HCT116 (cell line): ENCODE data around the gene IGSF11. TPM values are rescaled to one million over a fixed set of nuclear protein-coding genes. Genes with fewer than 3 reads are reported as not detected.

Experiments used
- ATAC-seq: fragments of 200-7000 bp; cut with Tn5 transposase; 2 replicates; pipeline ENCODE4 v1.9.1; 2020; ENCODE audit warnings: mild to moderate bottlenecking, moderate library complexity
- BruUV-seq: library from RNA; stranded (reverse); fragments of 400-500 nt; replicated peaks from 2 replicates; lab custom pipeline; 2021; lab: Mats Ljungman, UMichigan
- CTCF ChIA-PET: fragments of 300-600 bp; sonication (Branson Sonifier 250); formaldehyde crosslinking; loops from one replicate; lab custom pipeline; 2021; ENCODE audit warnings: antibody characterized with exemption; lab: Charles Lee
- POLR2A ChIA-PET: fragments of 300-600, 350-600 bp; sonication (Branson Sonifier 250); formaldehyde crosslinking; loops from one replicate; lab custom pipeline; 2021; ENCODE audit warnings: antibody characterized with exemption; lab: Charles Lee
- RAD21 ChIA-PET, 2 experiments: fragments of 300-600 bp; sonication (Branson Sonifier 250); formaldehyde crosslinking; loops; one replicate each; lab custom pipeline; 2023; ENCODE audit warnings: low total read pairs in 2 of 2; ENCODE audit not compliant: uncharacterized antibody in 2 of 2, unreplicated experiment in 2 of 2, low non-redundant PET in 1 of 2; lab: Charles Lee
- DNase-seq: peaks from one replicate; pipeline ENCODE4 v3.0.0-alpha.2; 2010; ENCODE audit warnings: low read depth, low spot score
- H2AFZ ChIP-seq: fragments of 200-600 bp; shearing (Covaris generic), sonication (generic); 2 replicates; pipeline ENCODE4 v1.6.1; 2017; ENCODE audit warnings: low read depth, mixed run types, mixed read lengths, antibody characterized with exemption, low read length; ENCODE audit not compliant: poor library complexity, severe bottlenecking
- H3K27ac ChIP-seq: 2 replicates; pipeline ENCODE4 v1.5.1; 2012; ENCODE audit warnings: low read depth, low read length
- H3K27me3 ChIP-seq: fragments of 200-600 bp; sonication (generic); 2 replicates; pipeline ENCODE4 v1.6.1; 2016; ENCODE audit warnings: mixed run types, low read length, mixed read lengths; ENCODE audit not compliant: insufficient read depth
- H3K36me3 ChIP-seq, 2 experiments: fragments of 200-500 bp in 1 of 2; fragments of 200-600 bp in 1 of 2; sonication (Bioruptor generic) in 1 of 2; sonication (generic) in 1 of 2; 2 replicates each; pipeline versions ENCODE4 v1.5.1 to v1.6.1; 2014 to 2016; ENCODE audit warnings: low read length in 2 of 2, inconsistent platforms in 1 of 2, mixed read lengths in 1 of 2, mixed run types in 1 of 2; ENCODE audit not compliant: insufficient read depth in 2 of 2, control insufficient read depth in 1 of 2
- H3K4me1 ChIP-seq, 2 experiments: fragments of 200-600 bp in 1 of 2; sonication (generic) in 1 of 2; 2 replicates each; pipeline versions ENCODE4 v1.5.1 to v1.6.1; 2012 to 2017; ENCODE audit warnings: low read length in 2 of 2, inconsistent platforms in 1 of 2, mild to moderate bottlenecking in 1 of 2, mixed read lengths in 1 of 2, mixed run types in 1 of 2, moderate library complexity in 1 of 2; ENCODE audit not compliant: insufficient read depth in 2 of 2, control insufficient read depth in 1 of 2
- H3K4me2 ChIP-seq: fragments of 200-600 bp; sonication (generic); 2 replicates; pipeline ENCODE4 v1.6.1; 2017; ENCODE audit warnings: mixed run types, low read length, mixed read lengths
- H3K4me3 ChIP-seq, 2 experiments: fragments of 200-600 bp in 1 of 2; sonication (generic) in 1 of 2; replicated peaks in 1 of 2; 2 replicates each; pipeline ENCODE4 v1.5.1; 2011 to 2016; ENCODE audit warnings: low read length in 2 of 2, control low read depth in 1 of 2, low read depth in 1 of 2, mild to moderate bottlenecking in 1 of 2, mixed read lengths in 1 of 2, mixed run types in 1 of 2
- H3K79me2 ChIP-seq: fragments of 200-600 bp; sonication (generic); 2 replicates; pipeline ENCODE4 v1.6.1; 2017; ENCODE audit warnings: mild to moderate bottlenecking, mixed run types, low read length, moderate library complexity, mixed read lengths; ENCODE audit not compliant: insufficient read depth
- H3K9ac ChIP-seq: fragments of 200-600 bp; sonication (generic); 2 replicates; pipeline ENCODE4 v1.6.1; 2016; ENCODE audit warnings: low read length, mixed read lengths
- H3K9me2 ChIP-seq: fragments of 200-600 bp; sonication (generic), shearing (Covaris generic); 2 replicates; pipeline ENCODE4 v1.6.1; 2017; ENCODE audit warnings: mixed run types, mild to moderate bottlenecking, moderate library complexity; ENCODE audit not compliant: insufficient read depth
- H3K9me3 ChIP-seq, 2 experiments: fragments of 200-500 bp in 1 of 2; fragments of 200-600 bp in 1 of 2; sonication (Bioruptor generic) in 1 of 2; sonication (generic) in 1 of 2; 2 replicates each; pipeline ENCODE4 v1.6.1; 2014 to 2017; ENCODE audit warnings: low read length in 2 of 2, mixed read lengths in 2 of 2, inconsistent platforms in 1 of 2, low read depth in 1 of 2, mild to moderate bottlenecking in 1 of 2, mixed run types in 1 of 2, moderate library complexity in 1 of 2; ENCODE audit not compliant: control insufficient read depth in 1 of 2, insufficient read depth in 1 of 2
- H4K20me1 ChIP-seq: fragments of 200-600 bp; sonication (generic), shearing (Covaris generic); 2 replicates; pipeline ENCODE4 v1.6.1; 2017; ENCODE audit warnings: mixed run types, mild to moderate bottlenecking, moderate library complexity; ENCODE audit not compliant: insufficient read depth
- ATF3 ChIP-seq: IDR thresholded peaks from 2 replicates; pipeline ENCODE4 v1.6.1; 2012
- CBX3 ChIP-seq: IDR thresholded peaks from 2 replicates; pipeline ENCODE4 v1.6.1; 2012; ENCODE audit warnings: low read depth
- CEBPB ChIP-seq: IDR thresholded peaks from 2 replicates; pipeline ENCODE4 v1.6.1; 2012; ENCODE audit warnings: low read depth
- EGR1 ChIP-seq: IDR thresholded peaks from 2 replicates; pipeline ENCODE4 v1.6.1; 2012; ENCODE audit warnings: low read depth
- ELF1 ChIP-seq: IDR thresholded peaks from 2 replicates; pipeline ENCODE4 v1.6.1; 2012; ENCODE audit warnings: low read depth, borderline replicate concordance
- EZH2 ChIP-seq: fragments of 200-600 bp; sonication (generic); IDR thresholded peaks from 2 replicates; pipeline ENCODE4 v1.6.1; 2017; ENCODE audit warnings: antibody characterized with exemption, mixed run types
- FOSL1 ChIP-seq: IDR thresholded peaks from 2 replicates; pipeline ENCODE4 v1.6.1; 2012; ENCODE audit warnings: low read depth
- POLR2A ChIP-seq: IDR thresholded peaks from 2 replicates; pipeline ENCODE4 v1.7.0; 2011; ENCODE audit warnings: borderline replicate concordance; ENCODE audit not compliant: insufficient read depth, insufficient read length; ENCODE audit errors: extremely low read depth
- POLR2AphosphoS5 ChIP-seq: IDR thresholded peaks from 2 replicates; pipeline ENCODE4 v1.6.1; 2011; ENCODE audit warnings: mild to moderate bottlenecking, low read depth, low read length, moderate library complexity
- REST ChIP-seq: IDR thresholded peaks from 2 replicates; pipeline ENCODE4 v1.6.1; 2012; ENCODE audit warnings: low read depth
- SIN3A ChIP-seq: IDR thresholded peaks from 2 replicates; pipeline ENCODE4 v1.6.1; 2012; ENCODE audit warnings: low read depth
- SP1 ChIP-seq: IDR thresholded peaks from 2 replicates; pipeline ENCODE4 v1.6.1; 2012; ENCODE audit warnings: low read depth
- TCF7L2 ChIP-seq: IDR thresholded peaks from 2 replicates; pipeline ENCODE4 v1.7.0; 2011; ENCODE audit warnings: borderline replicate concordance, inconsistent platforms; ENCODE audit not compliant: insufficient read depth, insufficient read length; ENCODE audit errors: extremely low read depth
- YY1 ChIP-seq: IDR thresholded peaks from 2 replicates; pipeline ENCODE4 v1.6.1; 2011; ENCODE audit warnings: low read length, low read depth, moderate library complexity, mild to moderate bottlenecking; ENCODE audit not compliant: insufficient replicate concordance; ENCODE audit errors: extremely low read depth
- ZBTB33 ChIP-seq: IDR thresholded peaks from 2 replicates; pipeline ENCODE4 v1.6.1; 2011; ENCODE audit warnings: mild to moderate bottlenecking, low read length, moderate library complexity; ENCODE audit not compliant: insufficient replicate concordance; ENCODE audit errors: extremely low read depth
- ZFX ChIP-seq: fragments of 450-650 bp; IDR thresholded peaks from 2 replicates; pipeline ENCODE4 v1.6.1; 2017
- ZNF274 ChIP-seq: fragments of 200-500 bp; sonication (Bioruptor generic); IDR thresholded peaks from 2 replicates; pipeline ENCODE4 v1.6.1; 2014; ENCODE audit warnings: mild to moderate bottlenecking, low read depth, low read length, inconsistent platforms
- intact Hi-C: fragments of 100-400 bp; cut with micrococcal nuclease; formaldehyde crosslinking; loops from 2 replicates; pipeline ENCODE4 v1.10.0; 2022
- total RNA-seq: library from RNA; stranded (reverse); gene quantifications from one replicate; pipeline ENCODE4 v1.2.1, GENCODE V29; 2021; ENCODE audit not compliant: unreplicated experiment

IGSF11 gene
- total RNA-seq, 1 experiment from 2014 or later = not detected

- Histone ChIP-seq H3K36me3 (no peaks in the 10 kb centered on the region), H3K4me3 (no peak overlapping the region), H3K9me3 (no peaks in the 10 kb centered on the region), H3K79me2 (no peaks in the 10 kb centered on the region), H2AFZ (no peak overlapping the region), H3K27ac (no peak overlapping the region), H3K27me3 (peaks cover 20% of the 10 kb centered on the region; the same call in 1 of the 2 replicates), H3K9me2 (no peaks in the 10 kb centered on the region), H4K20me1 (no peaks in the 10 kb centered on the region), H3K4me2 (no peak overlapping the region), H3K9ac (no peak overlapping the region), H3K4me1 (no peaks in the 10 kb centered on the region)
- ATAC-seq (no peak), DNase-seq (no peak)
- RAD21 ChIA-PET = no interaction called here
- no TSS peak for BruUV-seq
- CTCF ChIA-PET = no interaction called here
- POLR2A ChIA-PET = no interaction called here
- intact Hi-C loops = no loop called here
- TF ChIP-seq EGR1 = no peak
- no peak for TF ChIP-seq CBX3
- no peak for TF ChIP-seq FOSL1
- no peak for TF ChIP-seq CEBPB
- no peak for TF ChIP-seq EZH2
- TF ChIP-seq SIN3A = no peak
These were observed 102.7 kb downstream of the IGSF11 start for GRCh38 chr3:118931996-118932395.

- CTCF ChIA-PET = no interaction called here
- intact Hi-C loops = no loop called here
- BruUV-seq = no TSS peak
- TF ChIP-seq ZNF274 (no peak), ELF1 (no peak), SP1 (no peak), ZFX (no peak), ZBTB33 (no peak), ATF3 (no peak), REST (no peak), CBX3 (no peak), TCF7L2 (no peak), YY1 (no peak), POLR2AphosphoS5 (no peak), EGR1 (no peak), POLR2A (no peak)
These were observed 107.2 kb downstream of the IGSF11 start for GRCh38 chr3:118927449-118927848.

More at GRCh38 chr3:118927449-118927848, 107.2 kb downstream of the IGSF11 start:
- Histone ChIP-seq H3K27me3 (peaks cover 38% of the 10 kb centered on the region), H3K9me3 (no peaks in the 10 kb centered on the region), H3K9me2 (no peaks in the 10 kb centered on the region), H4K20me1 (no peaks in the 10 kb centered on the region), H3K4me1 (no peaks in the 10 kb centered on the region), H3K27ac (no peak overlapping the region), H3K4me3 (no peak overlapping the region), H3K36me3 (no peaks in the 10 kb centered on the region), H3K79me2 (no peaks in the 10 kb centered on the region), H3K4me2 (no peak overlapping the region), H2AFZ (no peak overlapping the region), H3K9ac (no peak overlapping the region)
- ATAC-seq (no peak), DNase-seq (no peak)
- POLR2A ChIA-PET = no interaction called here
- RAD21 ChIA-PET = no interaction called here
